Amygdala (tissue), 56 donors: Measurements from ENCODE around the gene EIF1AY.
A peak's percentile ranks its signal among the peaks of the same experiment; 100 is the strongest.
"Not testable (repeated sequence)": the region's sequence is repeated elsewhere in the genome, so short reads cannot be mapped to it uniquely, and the experiment has no call there.

Experiments
- DNase-seq, 56 donors: peaks; one replicate each; lab custom pipeline; 2025; lab: John Stamatoyannopoulos, UW

The EIF1AY gene, protein sequence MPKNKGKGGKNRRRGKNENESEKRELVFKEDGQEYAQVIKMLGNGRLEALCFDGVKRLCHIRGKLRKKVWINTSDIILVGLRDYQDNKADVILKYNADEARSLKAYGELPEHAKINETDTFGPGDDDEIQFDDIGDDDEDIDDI

DNA sequence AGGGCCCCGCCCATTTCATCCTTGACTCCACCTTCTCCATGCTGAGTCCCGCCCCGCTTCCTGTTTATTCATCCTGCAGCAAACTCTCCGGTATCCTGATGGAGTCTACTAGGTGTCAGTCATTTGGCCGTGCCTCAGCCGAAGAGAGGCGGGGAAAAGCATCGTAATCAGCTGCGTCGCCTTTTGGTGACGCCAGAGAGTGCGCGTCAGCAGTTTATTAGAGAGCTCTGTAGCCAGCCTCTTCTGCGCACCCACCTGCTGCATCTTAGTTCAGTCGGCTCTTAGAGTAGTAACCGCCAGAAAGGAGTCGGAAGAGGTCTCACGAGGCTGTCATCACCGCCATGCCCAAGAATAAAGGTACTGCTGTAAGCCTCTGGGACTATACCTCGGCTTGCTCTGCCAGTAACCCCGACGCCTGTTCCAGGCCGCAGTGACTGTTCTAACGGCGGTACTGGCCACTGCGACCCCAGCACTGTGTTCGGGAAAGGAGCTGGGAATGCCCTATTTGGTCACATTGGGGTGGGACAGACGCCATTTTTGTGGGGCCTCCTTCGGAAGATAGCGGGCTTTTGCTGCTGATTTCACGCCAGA lies at the start of gene EIF1AY:
EIF1AY (plus strand) TSS at position 246 of the 591 bp plus-strand sequence; CDS start at position 342, 96 bp downstream.
- peak in 33 of 56 donors; percentile 2 to 94 (median 81) for DNase-seq

DNA sequence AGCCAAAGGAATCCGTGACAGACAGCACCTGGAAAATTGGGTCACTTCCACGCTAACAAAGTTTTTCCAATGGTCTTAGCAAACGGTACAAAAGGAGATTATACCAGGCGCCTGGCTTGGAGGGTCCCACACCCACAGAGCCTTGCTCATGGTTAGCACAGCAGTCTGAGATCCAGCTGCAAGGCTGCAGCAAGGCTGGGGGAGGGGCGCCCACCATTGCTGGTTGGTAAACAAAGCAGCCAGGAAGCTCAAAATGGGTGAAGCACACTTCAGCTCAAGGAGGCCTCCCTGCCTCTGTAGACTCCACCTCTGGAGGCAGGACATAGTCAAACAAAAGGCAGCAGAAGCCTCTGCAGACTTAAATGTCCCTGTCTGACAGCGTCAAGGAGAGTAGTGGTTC lies 47.1 kb upstream of the EIF1AY start:
- DNase-seq = no peak

DNA sequence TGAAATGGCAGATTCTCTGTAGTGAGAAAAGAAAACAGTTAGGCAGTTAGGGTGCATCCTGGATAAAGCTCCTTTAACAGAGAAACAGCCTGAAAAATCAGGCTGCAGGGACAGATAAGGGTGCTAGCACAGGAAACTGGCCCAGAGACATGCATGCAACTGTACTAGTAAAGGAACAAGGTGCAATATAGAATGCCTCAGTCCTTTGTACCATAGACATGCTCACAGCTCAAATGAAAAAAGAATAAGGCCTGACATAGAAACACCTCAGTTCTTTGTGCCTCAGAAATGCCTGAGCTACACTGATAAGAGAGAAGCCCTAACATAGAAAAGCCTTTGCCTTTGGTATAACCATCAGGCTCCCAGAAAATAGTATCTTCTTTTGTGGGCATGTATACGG lies 37.4 kb upstream of the EIF1AY start:
- no peak for DNase-seq

DNA sequence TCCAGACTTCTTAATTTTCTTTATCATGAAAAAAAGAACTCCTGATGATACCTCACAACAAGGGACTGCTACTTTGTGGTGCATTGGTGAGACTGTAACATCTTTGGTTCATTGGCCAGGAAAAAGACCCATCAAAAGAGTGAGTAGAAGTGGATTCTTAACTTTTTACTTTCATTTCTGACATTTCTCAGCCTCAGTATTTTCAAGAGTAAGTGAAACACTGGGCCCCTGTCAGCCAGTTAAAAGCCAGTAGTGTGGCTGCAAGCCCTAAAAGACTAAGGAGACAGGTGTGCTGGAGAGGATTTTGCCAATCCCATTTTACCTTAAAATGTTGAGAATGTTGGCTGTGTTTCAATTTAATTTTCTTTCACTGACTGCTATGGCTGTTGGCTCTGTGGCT lies 36.6 kb upstream of the EIF1AY start:
- no peak for DNase-seq

DNA sequence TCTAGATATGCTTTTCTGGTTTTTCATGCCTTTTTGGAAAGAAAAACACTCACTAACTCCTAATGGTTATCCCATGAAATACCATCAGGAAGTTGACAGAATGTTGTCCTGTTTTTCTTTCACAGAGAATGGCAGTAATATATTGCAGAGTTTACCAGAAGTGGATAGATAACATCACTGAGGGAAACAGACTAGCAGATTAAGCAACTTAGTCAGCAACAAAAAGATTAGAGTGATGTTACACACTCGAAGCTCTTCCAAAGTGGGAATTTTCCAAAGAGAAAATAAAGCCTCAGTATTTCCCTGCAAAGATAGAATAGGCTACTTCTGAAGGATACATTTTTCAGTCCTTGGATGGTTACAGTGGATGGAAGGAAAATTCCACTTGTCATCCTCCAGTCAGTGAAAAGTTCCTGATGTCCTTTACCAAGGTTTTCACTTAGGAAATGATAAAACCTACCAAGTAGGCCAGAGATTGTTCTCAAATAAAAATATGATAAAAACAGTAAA lies 31.1 kb upstream of the EIF1AY start:
- DNase-seq = no peak

DNA sequence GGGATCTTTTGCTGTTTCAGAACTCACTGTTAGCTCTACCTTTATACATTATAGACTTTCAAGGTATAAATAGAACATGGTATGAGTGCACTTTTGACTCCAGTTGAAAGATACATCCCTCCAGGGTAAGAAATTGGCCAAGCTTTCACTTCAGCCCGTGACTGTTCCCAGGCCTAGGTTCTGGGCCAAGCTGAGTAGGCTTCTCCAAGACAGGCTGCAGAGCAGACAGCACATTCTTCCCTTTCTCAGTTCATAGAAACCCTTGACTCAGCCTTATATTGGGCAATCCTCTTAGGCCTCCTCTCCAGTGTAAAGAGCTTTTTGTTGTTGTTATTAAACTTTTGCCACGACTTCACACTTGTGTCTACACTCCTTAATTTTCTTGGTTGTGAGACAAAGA lies 29.5 kb upstream of the EIF1AY start:
- no peak for DNase-seq

DNA sequence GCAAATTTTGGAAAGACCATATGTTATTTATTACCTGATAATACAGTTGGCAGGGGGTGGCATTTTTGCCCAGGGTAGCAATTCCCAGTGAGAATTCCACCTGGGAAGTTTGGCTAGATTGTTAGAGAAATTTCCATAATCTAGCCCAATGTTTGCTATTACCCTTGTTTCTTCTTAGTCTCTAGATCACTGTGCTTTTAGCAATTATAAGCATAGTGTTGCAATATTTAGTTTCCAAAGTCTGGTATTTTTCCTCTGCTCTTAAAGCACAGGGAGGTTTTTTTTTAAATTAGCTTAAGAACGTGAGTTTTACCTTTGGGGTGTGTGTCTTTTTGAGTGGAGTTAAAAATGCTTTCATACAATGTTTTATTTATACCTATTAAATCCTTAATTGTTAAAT lies 26.3 kb upstream of the EIF1AY start:
- DNase-seq = no peak

DNA sequence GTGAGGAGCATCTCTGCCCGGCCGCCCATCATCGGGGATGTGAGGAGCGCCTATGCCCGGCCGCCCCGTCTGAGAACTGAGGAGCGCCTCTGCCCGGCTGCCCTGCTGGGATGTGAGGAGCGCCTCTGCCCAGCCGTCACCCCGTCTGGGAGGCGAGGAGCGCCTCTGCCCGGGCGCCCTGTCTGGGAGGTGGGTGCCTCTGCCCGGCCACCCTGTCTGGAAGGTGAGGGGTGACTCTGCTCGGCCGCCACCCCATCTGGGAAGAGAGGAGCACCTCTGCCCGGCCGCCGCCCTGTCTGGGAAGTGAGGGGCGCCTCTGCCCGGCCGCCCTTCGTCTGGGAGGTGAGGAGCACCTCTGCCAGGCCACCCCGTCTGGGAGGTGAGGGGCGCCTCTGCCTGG lies 23.7 kb upstream of the EIF1AY start:
- peak in 2 of 56 donors; percentile 0 for DNase-seq

DNA sequence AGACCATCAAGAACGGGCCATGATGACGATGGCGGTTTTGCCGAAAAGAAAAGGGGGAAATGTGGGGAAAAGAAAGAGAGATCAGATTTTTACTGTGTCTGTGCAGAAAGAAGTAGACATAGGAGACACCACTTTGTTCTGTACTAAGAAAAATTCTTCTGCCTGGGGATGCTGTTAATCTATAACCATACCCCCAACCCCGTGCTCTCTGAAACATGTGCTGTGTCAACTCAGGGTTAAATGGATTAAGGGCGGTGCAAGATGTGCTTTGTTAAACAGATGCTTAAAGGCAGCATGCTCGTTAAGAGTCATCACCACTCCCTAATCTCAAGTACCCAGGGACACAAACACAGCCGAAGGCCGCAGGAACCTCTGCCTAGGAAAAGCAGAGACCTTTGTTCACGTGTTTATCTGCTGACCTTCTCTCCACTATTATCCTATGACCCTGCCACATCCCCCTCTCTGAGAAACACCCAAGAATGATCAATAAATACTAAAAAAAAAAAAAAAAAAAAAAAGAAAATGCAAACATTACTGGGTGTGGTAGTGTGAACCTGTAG lies 22.7 kb upstream of the EIF1AY start:
- DNase-seq = not testable (repeated sequence)

DNA sequence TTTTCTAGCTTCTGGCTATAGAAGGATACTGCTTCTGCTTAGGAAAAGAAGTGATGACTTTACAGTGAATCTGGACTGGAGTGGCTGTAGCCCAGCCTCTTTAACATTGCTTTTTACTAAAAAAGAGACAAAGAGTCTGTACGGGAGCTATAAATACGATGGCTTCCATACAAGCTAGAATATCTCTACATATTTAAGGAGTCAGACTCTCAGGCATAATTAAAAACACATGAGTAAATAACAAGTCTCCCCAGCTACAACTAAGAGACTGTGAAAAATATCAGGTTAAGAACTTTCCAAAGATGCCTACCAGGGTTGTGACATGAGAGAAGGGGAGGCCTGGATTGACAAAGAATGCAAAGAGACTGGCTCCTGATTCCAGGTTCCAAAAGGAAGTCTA lies 19.8 kb upstream of the EIF1AY start:
- no peak for DNase-seq

DNA sequence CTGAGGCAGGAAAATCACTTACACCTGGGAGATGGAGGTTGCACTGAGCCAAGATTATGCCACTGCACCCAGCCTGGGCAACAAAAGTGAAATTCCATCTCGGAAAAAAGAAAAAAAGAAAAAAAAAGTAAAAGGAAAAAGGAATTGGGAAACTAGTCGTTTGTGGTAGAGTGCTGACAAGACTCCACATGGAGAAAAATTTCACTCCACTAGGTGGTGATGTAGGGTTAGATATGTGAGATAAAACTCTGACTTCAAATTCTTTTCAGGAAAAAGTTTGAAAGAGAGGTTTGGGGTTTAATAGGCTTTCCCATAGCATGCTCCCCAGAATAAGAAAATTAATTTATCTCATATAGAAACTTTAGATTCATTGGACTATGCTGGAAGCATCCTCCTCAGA lies 16.9 kb upstream of the EIF1AY start:
- DNase-seq = peak in 1 of 56 donors; percentile 0

DNA sequence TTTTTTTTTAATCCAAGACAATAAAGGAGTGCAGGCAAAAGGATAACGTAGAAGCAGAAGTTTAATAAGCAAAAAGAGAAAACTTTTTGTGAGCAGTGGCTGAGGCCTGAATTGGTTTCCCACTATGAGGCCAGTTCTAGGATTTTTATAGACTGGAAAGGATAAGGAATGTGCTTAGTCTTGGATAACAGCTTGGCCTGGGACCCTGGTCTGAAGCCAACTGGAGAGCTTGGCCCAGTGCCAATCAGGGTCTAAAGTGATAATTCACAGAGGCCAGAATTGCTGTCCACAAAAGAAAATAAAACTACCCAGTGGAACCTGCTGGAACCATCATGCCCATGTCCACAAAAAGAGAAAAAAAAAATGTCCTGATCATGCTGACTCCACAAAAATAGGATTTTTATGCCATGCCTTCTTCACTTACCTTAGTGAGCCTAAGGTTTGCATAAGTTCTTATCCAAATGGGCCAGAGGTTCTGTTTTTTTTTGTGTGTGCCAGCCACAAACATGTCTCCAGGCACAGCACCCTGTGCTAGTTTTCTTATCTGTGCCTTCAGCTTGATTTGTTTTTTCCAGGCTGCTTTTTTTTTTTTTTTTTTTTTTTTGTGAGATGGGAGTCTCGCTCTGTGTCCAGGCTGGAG lies 15.6 kb upstream of the EIF1AY start:
- peak in 1 of 56 donors; percentile 0 for DNase-seq

DNA sequence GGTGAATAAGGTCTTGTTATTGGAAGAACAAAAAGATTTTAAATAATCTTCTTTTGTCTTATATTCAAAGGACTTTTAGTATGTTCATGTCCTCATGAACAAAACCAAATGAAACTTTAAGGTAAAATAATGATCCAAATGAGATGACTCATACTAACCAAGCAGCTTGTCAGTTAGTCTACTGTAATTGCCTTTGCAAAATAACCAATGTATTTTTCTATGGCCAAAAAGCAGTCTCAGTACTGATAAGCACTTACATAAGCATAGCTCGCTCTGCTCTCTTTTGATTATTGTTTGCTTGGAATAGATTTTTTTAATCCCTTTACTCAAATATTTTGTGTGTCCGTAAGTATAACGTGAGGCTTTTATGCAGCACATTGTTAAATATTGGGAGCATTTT lies 4.3 kb upstream of the EIF1AY start:
- no peak for DNase-seq

DNA sequence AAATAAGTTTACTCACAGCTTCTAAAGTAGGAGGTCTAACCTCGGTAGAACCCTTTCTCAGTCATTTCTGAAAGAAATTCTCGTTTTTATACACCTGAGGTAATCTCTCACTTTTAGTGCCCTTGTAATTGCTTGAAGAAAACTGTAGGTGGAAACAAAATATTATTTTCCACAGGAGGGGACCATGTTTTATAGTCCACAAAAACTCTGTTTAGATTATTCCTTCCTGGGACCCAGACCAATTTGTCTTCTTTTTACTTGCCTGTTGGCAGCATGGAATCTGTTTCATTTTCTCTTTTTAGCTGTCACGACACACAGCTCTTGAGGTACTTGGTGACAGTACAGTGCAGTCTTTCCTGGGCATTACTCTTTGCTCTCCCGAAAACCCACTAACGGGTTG lies 930 bp downstream of the EIF1AY start:
- DNase-seq = no peak

DNA sequence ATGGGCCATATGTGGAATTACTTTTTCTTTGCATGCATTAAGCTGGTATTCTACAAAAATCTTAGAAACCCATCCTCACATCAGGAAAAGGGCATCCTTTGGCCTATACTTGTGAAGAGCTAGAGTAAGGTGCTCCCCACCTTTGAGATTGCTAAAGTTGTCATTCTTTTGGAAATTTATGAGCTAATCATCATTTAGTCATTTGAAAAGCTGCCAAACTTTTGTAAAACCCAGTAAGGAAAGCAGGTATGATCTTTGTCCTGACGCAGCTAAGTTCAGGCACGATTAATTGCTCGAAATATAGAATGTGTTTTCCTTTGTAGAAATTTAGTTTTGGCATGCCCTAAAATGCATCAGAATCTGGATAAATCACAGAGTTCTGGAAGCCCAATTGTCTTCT lies 2.6 kb downstream of the EIF1AY start:
- DNase-seq = no peak

DNA sequence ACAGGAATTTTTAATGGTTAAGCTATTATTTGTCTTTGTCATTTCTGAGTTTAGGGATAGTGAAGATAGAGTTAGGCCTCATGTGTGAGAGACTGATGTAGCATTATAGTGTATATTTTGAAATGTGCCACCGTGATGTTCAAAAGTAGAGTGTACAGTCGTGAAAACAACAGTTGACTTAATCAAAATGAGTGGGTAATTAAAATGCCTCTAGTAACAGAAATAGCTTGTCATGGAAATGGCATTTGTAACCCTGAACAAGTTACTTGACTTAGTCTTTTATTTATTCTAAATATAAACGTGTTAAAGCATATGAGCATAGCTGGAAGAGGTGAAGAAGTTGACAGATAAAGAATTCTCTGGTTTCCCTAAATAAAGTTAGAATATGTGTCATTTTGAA lies 6.1 kb downstream of the EIF1AY start:
- DNase-seq = no peak

DNA sequence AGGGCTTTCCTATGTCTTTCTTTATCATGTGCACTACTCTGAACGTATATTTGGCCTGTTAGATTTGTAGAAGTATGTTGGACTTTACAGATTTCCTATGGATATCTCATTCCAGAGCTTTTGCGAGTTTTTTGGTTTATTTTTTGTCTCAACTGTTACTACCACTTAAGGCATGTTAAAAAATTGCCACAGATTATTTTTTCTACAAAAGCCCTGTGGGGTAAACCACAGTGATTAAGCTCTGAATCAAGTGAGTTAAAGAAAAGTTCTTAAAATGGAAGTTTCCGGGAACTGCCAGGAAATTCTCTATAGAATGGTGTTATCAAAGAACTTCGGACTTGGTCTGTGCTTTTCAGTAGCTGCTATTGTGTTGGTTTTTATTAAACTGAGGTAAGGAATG lies 10.6 kb downstream of the EIF1AY start:
- no peak for DNase-seq
